T-helper 2 cell treated with Interferon-gamma antibody and Interleukin-4, amounts not matched to agents 5 μg/mL and 100 μg/mL, for 36 hours (primary cell): ENCODE measurements around the gene KIAA0586.
"Not testable (repeated sequence)": the region's sequence is repeated elsewhere in the genome, so short reads cannot be mapped to it uniquely, and the experiment has no call there.

Experiments
- DNase-seq: peaks from one replicate; pipeline ENCODE4 v3.0.0; 2021; ENCODE audit warnings: low spot score
- H3K27ac Mint-ChIP-seq: one replicate; pipeline ENCODE4 v1.8.0; 2021; ENCODE audit warnings: mild to moderate bottlenecking, mixed read lengths
- H3K27me3 Mint-ChIP-seq: one replicate; pipeline ENCODE4 v1.8.0; 2021; ENCODE audit warnings: low read depth, mixed read lengths
- H3K36me3 Mint-ChIP-seq: one replicate; pipeline ENCODE4 v1.8.0; 2021; ENCODE audit warnings: low read depth, mixed read lengths
- H3K4me1 Mint-ChIP-seq: one replicate; pipeline ENCODE4 v1.8.0; 2021; ENCODE audit warnings: low read depth, mixed read lengths
- H3K4me3 Mint-ChIP-seq: one replicate; pipeline ENCODE4 v1.8.0; 2022; ENCODE audit warnings: mild to moderate bottlenecking, moderate library complexity, mixed read lengths
- H3K9me3 Mint-ChIP-seq: one replicate; pipeline ENCODE4 v1.8.0; 2021; ENCODE audit warnings: mixed read lengths

The KIAA0586 gene

GRCh38 chr14:58572863-58573262 is 145.3 kb downstream of the KIAA0586 start:
- H3K4me1 Mint-ChIP-seq: peaks cover 22% of the 10 kb centered on the region
- no peak overlapping the region for H3K4me3 Mint-ChIP-seq
- no peak overlapping the region for H3K27ac Mint-ChIP-seq
- H3K27me3 Mint-ChIP-seq: no peaks in the 10 kb centered on the region
- H3K36me3 Mint-ChIP-seq: no peaks in the 10 kb centered on the region
- no peaks in the 10 kb centered on the region for H3K9me3 Mint-ChIP-seq
- no peak for DNase-seq

GRCh38 chr14:58574623-58575022 is 147.1 kb downstream of the KIAA0586 start:
- no peak for DNase-seq
- no peak overlapping the region for H3K4me3 Mint-ChIP-seq
- peaks cover 19% of the 10 kb centered on the region for H3K4me1 Mint-ChIP-seq
- no peak overlapping the region for H3K27ac Mint-ChIP-seq
- no peaks in the 10 kb centered on the region for H3K36me3 Mint-ChIP-seq
- no peaks in the 10 kb centered on the region for H3K27me3 Mint-ChIP-seq
- no peaks in the 10 kb centered on the region for H3K9me3 Mint-ChIP-seq

- no peak for DNase-seq
- Mint-ChIP-seq H3K27ac (no peak overlapping the region), H3K4me3 (no peak overlapping the region), H3K27me3 (no peaks in the 10 kb centered on the region), H3K36me3 (no peaks in the 10 kb centered on the region), H3K9me3 (no peaks in the 10 kb centered on the region), H3K4me1 (peaks cover 14% of the 10 kb centered on the region)
Observed at GRCh38 chr14:58575956-58576355, 148.4 kb downstream of the KIAA0586 start.

GRCh38 chr14:58580035-58580434 is 152.5 kb downstream of the KIAA0586 start:
- not testable (repeated sequence) for H3K9me3 Mint-ChIP-seq, H3K4me1 Mint-ChIP-seq, H3K36me3 Mint-ChIP-seq, DNase-seq, H3K4me3 Mint-ChIP-seq, H3K27ac Mint-ChIP-seq, H3K27me3 Mint-ChIP-seq

- H3K4me3 Mint-ChIP-seq, H3K27me3 Mint-ChIP-seq, H3K36me3 Mint-ChIP-seq, H3K9me3 Mint-ChIP-seq, H3K4me1 Mint-ChIP-seq, DNase-seq, H3K27ac Mint-ChIP-seq: not testable (repeated sequence)
Observed at GRCh38 chr14:58581389-58581788, 153.9 kb downstream of the KIAA0586 start.

- H3K9me3 Mint-ChIP-seq: no peaks in the 10 kb centered on the region
- no peaks in the 10 kb centered on the region for H3K36me3 Mint-ChIP-seq
- no peak for DNase-seq
- no peak overlapping the region for H3K4me3 Mint-ChIP-seq
- peaks cover 3% of the 10 kb centered on the region for H3K27me3 Mint-ChIP-seq
- no peaks in the 10 kb centered on the region for H3K4me1 Mint-ChIP-seq
- no peak overlapping the region for H3K27ac Mint-ChIP-seq
Observed at GRCh38 chr14:58584383-58584782, 156.9 kb downstream of the KIAA0586 start.

- no peaks in the 10 kb centered on the region for H3K9me3 Mint-ChIP-seq
- no peaks in the 10 kb centered on the region for H3K36me3 Mint-ChIP-seq
- no peak overlapping the region for H3K27ac Mint-ChIP-seq
- H3K4me1 Mint-ChIP-seq: no peaks in the 10 kb centered on the region
- no peak for DNase-seq
- no peak overlapping the region for H3K4me3 Mint-ChIP-seq
- H3K27me3 Mint-ChIP-seq: peaks cover 3% of the 10 kb centered on the region
Observed at GRCh38 chr14:58587271-58587670, 159.8 kb downstream of the KIAA0586 start.

- not testable (repeated sequence) for H3K4me1 Mint-ChIP-seq, H3K4me3 Mint-ChIP-seq, H3K27ac Mint-ChIP-seq, H3K27me3 Mint-ChIP-seq, H3K36me3 Mint-ChIP-seq, H3K9me3 Mint-ChIP-seq, DNase-seq
Observed at GRCh38 chr14:58588321-58588720, 160.8 kb downstream of the KIAA0586 start.

GRCh38 chr14:58593977-58594376 is 166.5 kb downstream of the KIAA0586 start:
- no peak for DNase-seq
- no peak overlapping the region for H3K27ac Mint-ChIP-seq
- no peak overlapping the region for H3K4me3 Mint-ChIP-seq
- H3K27me3 Mint-ChIP-seq: no peaks in the 10 kb centered on the region
- peaks cover 5% of the 10 kb centered on the region for H3K36me3 Mint-ChIP-seq
- H3K4me1 Mint-ChIP-seq: peaks cover 18% of the 10 kb centered on the region
- peaks cover 10% of the 10 kb centered on the region for H3K9me3 Mint-ChIP-seq

- Mint-ChIP-seq H3K27me3 (no peaks in the 10 kb centered on the region), H3K4me3 (no peak overlapping the region), H3K27ac (no peak overlapping the region), H3K4me1 (peaks cover 22% of the 10 kb centered on the region), H3K36me3 (peaks cover 5% of the 10 kb centered on the region), H3K9me3 (peaks cover 10% of the 10 kb centered on the region)
- no peak for DNase-seq
Observed at GRCh38 chr14:58597041-58597440, 169.5 kb downstream of the KIAA0586 start.

GRCh38 chr14:58598028-58598803 is 170.7 kb downstream of the KIAA0586 start:
- Mint-ChIP-seq H3K27ac (no peak overlapping the region), H3K27me3 (no peaks in the 10 kb centered on the region), H3K4me1 (peaks cover 22% of the 10 kb centered on the region), H3K36me3 (peaks cover 5% of the 10 kb centered on the region), H3K4me3 (peak overlapping the region; percentile 24), H3K9me3 (peaks cover 10% of the 10 kb centered on the region)
- DNase-seq: peak; percentile 12

- H3K4me3 Mint-ChIP-seq: peak overlapping the region; percentile 24
- H3K27me3 Mint-ChIP-seq: no peaks in the 10 kb centered on the region
- peaks cover 5% of the 10 kb centered on the region for H3K36me3 Mint-ChIP-seq
- peaks cover 10% of the 10 kb centered on the region for H3K9me3 Mint-ChIP-seq
- no peak for DNase-seq
- no peak overlapping the region for H3K27ac Mint-ChIP-seq
- peaks cover 22% of the 10 kb centered on the region for H3K4me1 Mint-ChIP-seq
Observed at GRCh38 chr14:58598804-58599525, 171.4 kb downstream of the KIAA0586 start.

GRCh38 chr14:58599707-58600106 is 172.2 kb downstream of the KIAA0586 start:
- peaks cover 10% of the 10 kb centered on the region for H3K9me3 Mint-ChIP-seq
- peaks cover 22% of the 10 kb centered on the region for H3K4me1 Mint-ChIP-seq
- H3K27ac Mint-ChIP-seq: no peak overlapping the region
- H3K4me3 Mint-ChIP-seq: no peak overlapping the region
- peaks cover 5% of the 10 kb centered on the region for H3K36me3 Mint-ChIP-seq
- DNase-seq: no peak
- no peaks in the 10 kb centered on the region for H3K27me3 Mint-ChIP-seq
